Stimulated activated CD8-positive, alpha-beta memory T cell treated with anti-CD3 and anti-CD28 coated beads, Interleukin-2, amount 100 ng/mL, for 48 hours (primary cell): ENCODE results near the gene GANC.
"Not testable (repeated sequence)": the region's sequence is repeated elsewhere in the genome, so short reads cannot be mapped to it uniquely, and the experiment has no call there.

Experiments used
- DNase-seq, 2 donors: peaks; one replicate each; pipeline ENCODE4 v3.0.0-alpha.2; 2020; ENCODE audit warnings: low read depth in 2 of 2

The GANC gene

DNA sequence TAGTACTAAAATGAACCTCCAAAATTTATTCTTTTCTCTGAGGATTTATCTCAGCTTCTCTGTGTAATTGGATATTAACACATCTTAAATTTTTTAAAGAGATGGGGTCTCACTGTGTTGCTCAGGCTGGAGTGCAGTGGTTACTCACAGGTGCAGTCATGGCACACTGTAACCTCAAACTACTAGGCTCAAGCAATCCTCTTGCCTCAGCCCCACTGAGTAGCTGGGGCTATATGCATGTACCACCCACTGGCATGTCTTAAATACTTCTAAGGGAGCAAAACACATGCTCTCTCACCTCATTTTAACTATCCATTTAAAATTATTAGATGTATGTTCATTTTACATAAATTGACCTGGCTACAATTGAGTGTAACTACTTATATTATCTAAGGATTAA lies 11.6 kb downstream of the GANC start:
- no peak for DNase-seq

DNA sequence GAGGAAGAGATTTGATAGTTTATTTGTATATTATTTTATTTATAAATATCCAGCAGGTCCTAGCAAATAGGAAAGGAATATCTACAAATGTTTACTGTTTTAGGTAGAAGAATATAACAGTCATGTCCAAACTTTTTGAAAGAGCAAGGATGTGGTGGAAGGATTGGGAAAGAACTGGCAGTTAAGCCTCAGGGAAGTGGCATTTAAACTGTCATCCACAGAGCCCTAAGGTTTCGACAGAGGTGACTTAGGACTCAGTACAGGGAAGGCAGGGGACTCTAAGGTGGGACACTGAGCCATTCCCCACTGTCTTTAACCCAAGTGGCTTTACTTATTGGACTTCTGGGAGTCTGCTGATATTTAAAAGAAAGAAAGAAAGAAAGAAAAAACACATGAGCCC lies 12.0 kb downstream of the GANC start:
- DNase-seq, result no peak

- no peak for DNase-seq
These were observed 13.5 kb downstream of the GANC start for GRCh38 chr15:42286445-42287029.

GRCh38 chr15:42287931-42288330 lies 14.9 kb downstream of the GANC start:
- DNase-seq, result no peak

DNA sequence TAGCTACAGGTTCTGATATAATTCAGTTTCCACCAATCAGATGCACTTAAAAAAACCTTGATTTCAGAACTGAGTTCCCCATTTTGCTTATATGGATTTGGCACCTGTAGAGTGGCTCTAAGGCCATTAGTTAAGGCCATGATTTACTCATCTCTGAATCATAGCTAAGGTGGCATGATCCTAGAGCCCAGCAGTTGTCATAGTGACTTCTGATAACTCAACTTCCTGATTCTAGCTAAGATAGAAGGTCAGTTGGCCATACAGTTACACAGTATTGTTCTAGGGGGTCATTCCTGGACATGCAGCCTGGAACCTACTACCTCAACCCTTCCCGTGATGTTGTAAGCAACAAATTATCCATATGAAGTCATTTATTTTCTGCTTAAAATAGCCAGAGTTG lies 16.2 kb downstream of the GANC start:
- no peak for DNase-seq

DNA sequence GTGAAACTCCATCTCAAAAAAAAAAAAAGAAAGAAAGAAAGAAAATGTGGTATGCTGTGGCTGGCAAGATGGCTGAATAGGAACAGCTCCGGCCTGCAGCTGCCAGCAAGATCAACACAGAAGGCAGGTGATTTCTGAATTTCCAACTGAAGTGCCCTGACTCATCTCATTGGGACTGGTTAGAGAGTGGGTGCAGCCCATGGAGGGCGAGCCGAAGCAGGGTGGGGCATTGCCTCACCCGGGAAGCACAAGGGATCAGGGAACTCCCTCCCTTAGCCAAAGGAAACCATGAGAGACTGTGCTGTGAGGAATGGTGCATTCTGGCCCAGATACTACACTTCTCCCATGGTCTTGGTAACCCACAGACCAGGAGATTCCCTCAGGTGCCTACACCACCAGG lies 28.0 kb downstream of the GANC start:
- not testable (repeated sequence) for DNase-seq

DNA sequence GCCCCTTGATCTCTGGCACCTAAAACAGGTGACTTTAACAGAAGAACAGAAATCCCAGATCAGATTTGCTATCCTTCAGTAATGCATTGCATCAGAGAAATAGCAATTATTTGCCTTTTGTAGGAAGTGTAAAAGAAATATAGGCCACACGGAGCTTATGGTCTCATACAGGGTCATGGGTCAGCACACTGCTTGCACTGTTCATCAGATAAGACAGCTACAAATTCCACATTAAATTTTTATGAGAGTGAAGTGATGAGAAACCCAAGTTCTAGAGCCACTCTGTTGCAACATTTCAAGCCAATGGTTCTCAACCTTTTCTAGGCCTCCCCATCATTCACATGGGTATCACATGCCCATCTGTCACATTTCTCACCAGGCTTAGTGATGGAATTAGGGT lies 33.7 kb downstream of the GANC start:
- no peak for DNase-seq

- no peak for DNase-seq
These were observed 40.5 kb downstream of the GANC start for GRCh38 chr15:42313463-42313862.

DNA sequence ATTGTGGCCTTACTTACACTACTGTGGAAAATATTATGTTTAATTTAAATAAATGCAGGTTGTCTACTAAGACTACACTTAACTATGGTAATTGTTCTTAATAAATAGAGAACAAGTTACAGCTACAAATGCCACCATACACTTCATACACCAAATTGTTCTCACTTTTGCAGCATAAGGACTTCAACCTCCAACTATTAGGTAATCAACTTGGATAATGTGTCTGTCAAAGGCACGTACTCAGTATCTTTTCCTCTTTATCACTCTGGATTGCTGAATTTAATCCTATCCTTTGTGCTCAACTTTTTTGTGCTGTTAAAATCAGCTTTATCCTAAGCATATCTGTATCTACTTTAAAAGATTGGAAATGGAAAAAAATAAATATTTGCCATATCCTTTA lies 41.8 kb downstream of the GANC start:
- no peak for DNase-seq

GRCh38 chr15:42315521-42315920 lies 42.5 kb downstream of the GANC start:
- DNase-seq, result no peak

DNA sequence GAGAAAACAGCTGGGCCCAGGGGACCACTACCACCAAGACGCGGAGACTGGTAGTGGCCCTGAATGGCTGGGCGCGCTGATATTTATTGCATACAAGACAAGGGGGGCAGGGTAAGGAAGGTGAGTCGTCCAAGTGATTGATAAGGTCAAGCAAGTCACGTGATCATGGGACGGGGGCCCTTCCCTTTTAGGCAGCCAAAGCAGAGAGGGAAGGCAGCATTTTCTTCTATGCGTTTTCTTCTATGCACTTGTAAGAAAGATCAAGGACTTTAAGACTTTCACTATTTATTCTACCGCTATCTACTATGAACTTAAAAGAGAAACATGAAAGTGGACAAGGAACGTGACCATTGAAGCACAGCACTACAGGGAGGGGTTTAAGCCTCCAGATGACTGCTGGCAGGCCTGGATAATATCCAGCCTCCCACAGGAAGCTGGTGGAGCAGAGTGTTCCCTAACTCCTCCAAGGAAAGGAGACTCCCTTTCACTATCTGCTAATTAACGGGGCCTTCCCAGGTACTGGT lies 43.3 kb downstream of the GANC start:
- DNase-seq, result not testable (repeated sequence)

GRCh38 chr15:42319206-42319605 lies 46.2 kb downstream of the GANC start:
- DNase-seq, result no peak

- no peak for DNase-seq
These were observed 51.3 kb downstream of the GANC start for GRCh38 chr15:42324308-42324707.

DNA sequence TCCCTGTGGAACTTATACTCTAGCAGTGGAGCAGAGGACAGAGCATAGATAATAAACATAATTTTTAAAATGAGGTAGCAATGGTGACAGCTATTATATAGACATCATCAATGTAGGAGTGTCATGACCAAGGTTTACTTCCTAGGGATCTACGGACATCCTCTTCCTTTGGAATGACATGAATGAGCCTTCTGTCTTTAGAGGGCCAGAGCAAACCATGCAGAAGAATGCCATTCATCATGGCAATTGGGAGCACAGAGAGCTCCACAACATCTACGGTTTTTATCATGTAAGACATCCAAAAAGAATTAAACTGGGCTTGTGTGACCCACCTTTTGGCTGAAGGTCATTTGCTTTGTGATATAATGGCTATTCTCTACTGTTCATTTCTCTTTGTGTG lies 56.2 kb downstream of the GANC start:
- DNase-seq, result no peak

DNA sequence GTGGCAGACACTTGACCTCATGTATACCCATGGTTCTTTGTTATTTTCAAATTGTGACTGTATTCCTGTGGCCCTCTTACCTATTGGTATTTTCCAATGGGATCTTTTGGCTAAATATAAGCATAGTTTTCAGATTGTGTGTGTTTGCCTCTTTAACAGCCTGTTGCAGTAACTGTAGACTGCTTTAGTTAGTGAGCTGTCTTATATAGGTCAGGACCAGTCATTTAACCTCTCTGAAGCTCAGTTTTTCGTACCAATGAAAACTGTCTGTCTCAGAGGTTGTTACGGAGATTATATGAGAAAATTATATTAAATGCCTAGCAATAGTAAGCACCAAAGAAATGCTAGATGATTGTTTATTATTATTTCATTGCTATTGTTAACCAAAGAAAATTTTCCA lies 57.0 kb downstream of the GANC start:
- no peak for DNase-seq

DNA sequence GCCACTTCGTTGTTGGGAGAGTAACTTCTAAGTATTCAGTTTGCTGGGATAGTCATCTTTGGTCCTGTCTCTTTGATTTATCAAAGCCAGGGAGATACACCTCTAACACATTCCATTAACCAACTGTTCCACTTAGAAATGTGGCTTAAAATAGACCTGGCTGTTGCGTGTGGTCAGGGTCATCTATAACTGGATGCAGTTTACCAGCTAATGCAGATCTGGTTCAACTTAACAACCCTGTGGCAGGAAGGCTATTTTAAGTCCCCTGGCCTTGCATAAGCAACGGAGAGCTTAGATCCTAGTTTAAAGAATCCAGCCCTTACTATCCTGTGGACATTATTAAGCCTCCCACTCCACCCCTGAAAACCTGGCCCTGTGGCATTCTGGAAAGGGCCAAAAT lies 58.2 kb downstream of the GANC start:
- DNase-seq, result no peak

DNA sequence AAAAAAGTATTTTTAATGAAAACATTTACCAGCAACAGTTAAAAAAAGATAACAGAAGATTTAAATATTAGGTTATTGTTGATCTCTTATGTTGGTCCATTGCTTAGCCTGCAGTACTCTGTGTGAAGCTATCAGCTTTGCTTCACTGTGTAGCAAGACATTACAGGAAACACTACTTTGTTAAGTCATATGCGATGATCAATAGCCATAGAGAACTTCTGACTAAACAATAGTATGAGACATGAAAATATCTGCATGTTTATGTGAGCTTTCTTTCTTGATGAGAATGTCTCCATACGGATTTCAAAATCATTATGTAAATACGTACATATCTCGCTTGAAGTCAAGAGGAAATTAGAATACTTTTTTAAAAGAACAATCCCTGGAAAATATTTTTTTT lies 59.3 kb downstream of the GANC start:
- no peak for DNase-seq

GRCh38 chr15:42335074-42335473 lies 62.1 kb downstream of the GANC start:
- DNase-seq, result no peak

GRCh38 chr15:42336650-42337049 lies 63.6 kb downstream of the GANC start:
- DNase-seq, result not testable (repeated sequence)

- not testable (repeated sequence) for DNase-seq
These were observed 64.1 kb downstream of the GANC start for GRCh38 chr15:42337104-42337503.

DNA sequence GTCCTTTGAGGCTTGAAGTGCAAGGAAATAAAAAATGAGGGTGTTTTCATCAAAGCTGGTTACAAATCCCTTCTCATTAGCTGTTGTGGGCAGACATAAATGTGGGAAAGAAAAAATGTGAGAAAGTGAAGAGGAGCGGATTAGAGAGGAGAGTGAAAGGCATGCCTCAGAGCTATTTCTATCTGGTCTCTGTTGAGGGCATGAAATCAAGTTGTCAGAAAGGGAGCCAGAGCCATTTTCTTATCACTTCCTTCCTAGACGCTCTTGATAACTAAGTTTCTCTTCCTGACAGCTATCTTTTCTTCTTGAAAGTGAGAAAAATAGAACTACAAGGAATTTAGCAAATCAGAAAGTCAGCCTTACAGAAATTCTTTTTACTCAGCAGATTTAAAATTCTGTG lies 65.5 kb downstream of the GANC start:
- DNase-seq, result no peak

DNA sequence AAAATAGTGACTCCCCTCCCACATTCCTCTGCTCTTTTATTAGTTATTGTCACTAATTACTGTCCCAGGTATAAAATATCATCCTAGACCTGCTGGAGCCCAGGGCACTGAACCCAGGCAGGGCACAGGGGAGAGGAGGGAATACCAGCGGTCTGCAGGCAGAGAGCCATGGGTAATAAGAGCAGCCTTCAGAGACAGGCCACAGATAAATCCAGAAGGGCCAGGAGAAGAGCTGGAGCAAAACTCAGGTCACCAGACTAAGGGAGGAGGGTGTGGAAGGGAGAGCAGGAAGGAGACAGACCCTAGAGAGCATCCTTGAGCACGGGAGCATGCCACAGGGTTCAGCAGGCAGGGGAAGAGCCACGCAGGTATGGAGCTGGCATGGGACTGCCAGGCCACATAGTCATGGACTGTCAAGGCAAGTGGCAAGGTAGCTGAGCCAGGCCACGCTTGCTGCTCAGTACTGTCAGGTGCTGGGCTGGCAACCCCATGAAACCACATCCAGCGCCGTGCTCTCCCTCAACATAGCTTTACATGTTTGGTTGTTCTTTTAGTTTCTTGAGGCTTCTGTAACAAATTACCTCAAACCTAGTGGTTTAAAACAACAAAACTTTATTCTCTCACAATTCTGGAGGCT lies 70.7 kb downstream of the GANC start:
- DNase-seq, result no peak

DNA sequence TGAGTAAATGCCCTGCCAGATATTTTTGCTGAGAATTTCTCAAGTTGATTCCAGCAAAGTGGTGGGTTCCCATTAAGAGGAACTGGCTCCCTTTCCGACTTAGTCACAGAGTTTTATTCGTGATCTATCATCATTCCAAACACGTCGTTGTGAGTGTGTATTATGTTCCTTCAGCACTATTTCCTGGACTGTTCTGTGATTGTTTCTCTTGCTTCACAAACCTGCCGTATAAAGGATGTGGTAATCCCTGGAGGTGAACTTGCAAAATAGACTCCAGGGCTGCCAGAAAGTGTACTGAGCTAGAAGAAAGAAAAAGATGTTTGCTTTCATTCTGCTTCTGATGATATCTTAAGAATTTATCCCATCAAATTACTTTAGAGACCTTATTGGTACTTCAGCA lies 71.8 kb downstream of the GANC start:
- DNase-seq, result no peak

DNA sequence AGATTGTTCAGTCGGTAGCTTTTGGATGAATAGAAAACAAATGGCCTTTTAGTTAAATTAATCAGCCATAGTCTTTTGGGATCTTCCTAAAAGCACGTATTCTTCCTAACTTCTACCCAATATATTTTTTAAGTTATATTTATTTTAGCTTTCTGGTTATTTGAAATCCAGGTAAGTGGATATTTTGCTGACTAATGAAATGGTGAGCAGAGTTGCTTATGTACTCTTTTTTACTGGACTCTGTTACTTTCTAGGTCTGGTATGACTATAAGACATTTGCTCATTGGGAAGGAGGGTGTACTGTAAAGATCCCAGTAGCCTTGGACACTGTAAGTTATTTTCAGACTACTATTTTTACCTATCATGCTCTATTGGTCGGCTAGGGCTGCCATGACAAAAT lies 72.5 kb downstream of the GANC start:
- DNase-seq, result no peak
